ENCODE measurements around the gene SLC6A6.

The SLC6A6 gene

GRCh38 chr3:14371573-14372474, 30.6 kb upstream of the SLC6A6 start:
- in situ Hi-C loops (cut with MboI; ENCODE audit: low sequenced_read_pairs): no loop called here

DNA sequence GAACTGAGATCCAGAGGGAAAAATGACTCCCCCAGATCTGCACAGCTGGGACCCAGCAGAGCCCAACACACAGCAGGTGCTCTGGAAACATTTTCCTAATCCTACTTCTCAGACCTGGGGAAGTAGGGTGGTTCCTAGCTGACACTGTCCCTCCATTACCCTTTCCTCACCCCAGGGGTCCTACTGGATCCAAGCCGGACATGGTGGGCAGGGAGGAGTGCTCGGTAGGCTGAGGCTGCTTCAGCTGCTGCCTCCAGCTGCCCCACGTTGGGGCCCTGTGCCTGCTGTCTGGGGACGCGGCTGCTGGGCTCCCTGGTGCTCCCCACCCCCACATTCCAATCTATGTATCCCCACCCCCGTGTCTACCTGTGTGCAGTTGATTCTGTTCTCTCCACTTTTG, 29.8 kb upstream of the SLC6A6 start:
- in situ Hi-C loops (cut with MboI; ENCODE audit: low sequenced_read_pairs): no loop called here

DNA sequence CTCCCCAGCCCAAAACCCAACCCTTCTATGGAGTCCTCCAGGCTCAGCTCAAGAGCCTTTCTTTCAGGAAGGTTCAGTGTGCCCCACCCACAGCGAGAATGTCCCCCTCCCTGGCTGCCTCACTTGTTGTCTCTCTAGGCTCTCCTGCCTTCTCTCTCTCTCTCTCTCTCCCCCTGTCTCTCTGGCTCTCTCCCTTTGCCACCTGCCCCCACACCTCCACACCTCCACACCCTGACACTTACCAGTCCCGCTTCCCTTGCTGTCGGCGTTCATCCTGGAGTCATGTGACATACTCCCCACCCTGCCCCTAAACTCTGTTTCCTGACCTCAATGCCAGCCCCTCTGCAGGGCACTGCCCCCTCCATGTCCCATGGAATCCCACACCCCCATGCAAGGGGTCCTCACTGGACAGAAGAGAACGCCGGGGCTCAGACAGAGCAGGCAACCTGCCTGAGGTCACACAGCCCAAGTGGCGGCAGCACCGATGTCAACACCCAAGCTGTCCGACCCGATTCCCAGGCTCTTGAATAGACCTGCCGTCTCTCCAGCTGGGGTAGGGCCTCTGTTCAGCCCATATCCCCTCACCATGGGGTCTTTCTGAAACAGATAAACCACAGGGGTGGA, 28.5 kb upstream of the SLC6A6 start:
- in situ Hi-C loops (cut with MboI; ENCODE audit: low sequenced_read_pairs): no loop called here

DNA sequence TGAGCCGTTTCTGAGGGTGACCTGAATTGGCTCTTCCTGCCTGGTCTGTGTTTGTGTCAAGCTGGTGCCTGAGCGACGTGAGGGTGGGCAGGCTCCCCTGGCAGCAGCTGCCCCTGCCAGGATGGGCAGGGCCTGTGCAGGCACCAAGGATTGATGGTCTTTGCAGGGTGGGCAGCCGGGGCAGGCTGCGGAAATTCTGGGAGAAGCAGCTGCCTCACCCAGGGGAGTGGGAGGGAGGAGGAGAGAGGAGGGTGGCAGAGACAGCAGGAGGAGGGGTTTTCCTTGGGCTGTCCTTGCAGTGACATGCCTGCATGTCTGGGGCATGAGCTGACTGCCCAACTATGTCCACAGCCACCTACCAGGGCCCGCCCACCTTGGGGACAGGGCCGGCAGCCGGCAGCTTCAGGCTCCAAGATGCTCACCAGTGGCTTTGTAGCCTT, 27.9 kb upstream of the SLC6A6 start:
- in situ Hi-C loops (cut with MboI; ENCODE audit: low sequenced_read_pairs): no loop called here

DNA sequence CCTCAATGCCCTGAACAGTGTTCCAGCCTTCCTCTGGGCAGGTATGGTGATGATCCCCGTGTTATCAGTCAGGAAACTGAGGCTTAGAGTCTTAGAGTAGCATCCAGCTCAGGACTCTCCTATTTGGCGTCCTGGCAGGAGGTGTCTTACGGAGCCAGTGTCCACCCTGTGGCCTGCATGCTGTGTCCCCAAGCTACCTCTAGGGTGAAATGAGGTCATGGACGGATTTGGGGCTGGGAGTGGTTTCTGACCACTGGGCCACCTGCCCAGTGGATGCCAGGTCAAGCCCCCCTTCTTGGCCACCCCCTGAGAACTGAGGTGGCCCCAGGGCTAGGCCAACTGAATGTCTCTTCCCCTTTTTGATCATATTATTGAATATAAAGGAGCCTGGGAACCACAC, 27.2 kb upstream of the SLC6A6 start:
- in situ Hi-C loops (cut with MboI; ENCODE audit: low sequenced_read_pairs): no loop called here

GRCh38 chr3:14376348-14377043, 25.9 kb upstream of the SLC6A6 start:
- in situ Hi-C loops (cut with MboI; ENCODE audit: low sequenced_read_pairs): no loop called here

DNA sequence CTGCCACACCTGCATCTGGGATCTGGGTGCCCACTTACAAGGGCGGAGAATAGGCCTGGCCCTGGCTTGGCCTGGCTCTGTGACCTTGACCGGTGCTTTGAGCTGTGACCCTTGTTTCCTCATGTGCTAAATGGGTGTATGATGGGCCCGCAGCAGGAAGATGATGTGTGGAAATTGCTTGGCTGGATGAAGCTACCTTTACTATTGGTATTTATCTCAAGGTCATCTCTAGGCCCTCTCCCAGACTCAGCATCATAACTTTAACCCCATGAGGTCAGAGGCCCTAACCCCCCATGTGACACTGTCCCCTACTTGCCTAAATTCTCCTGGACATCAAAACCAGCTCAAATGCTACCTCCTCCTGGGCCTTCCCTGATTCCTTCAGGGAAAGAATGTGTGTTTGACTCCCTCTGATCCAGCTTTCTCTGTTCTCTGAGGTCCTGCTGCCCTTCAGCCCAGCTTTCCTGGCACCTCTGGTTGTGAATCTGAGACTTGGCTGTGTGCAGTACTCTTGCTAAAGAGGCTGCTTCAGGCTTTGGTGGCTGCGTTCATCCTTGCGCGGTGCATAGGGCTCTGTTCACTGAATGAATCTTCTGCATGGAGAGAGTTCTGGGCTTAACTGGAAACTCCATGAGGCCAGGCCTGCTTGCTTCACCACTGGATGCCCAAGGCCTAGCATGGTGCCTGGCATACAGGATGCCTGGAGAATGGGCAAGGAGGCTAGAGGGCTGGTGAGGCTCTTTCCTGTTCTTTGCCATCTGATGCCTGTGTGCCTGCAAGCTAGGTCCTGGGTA, 25.2 kb upstream of the SLC6A6 start:
- in situ Hi-C loops (cut with MboI; ENCODE audit: low sequenced_read_pairs): no loop called here

GRCh38 chr3:14377838-14378169, 24.6 kb upstream of the SLC6A6 start:
- in situ Hi-C loops (cut with MboI; ENCODE audit: low sequenced_read_pairs): no loop called here

DNA sequence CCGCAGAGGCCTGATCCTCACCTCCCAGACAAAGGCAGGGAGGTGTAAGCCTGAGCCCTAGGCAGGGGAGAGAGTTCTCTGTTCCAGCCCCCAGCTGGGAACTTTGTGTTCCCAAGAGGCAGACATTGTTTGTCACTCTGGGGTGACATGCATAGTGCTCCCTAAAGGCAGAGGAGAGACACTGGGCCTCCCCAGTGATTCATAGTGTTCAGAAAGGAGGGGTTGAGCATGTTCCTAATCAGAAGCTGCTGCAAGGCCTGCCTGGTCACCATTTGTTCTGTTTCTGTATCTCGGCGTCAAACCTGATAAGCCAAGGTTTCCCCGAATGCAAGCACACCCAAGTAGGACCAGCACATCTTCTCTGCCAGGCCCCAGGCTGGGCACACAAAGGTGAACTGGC, 24.0 kb upstream of the SLC6A6 start:
- in situ Hi-C loops (cut with MboI; ENCODE audit: low sequenced_read_pairs): no loop called here

DNA sequence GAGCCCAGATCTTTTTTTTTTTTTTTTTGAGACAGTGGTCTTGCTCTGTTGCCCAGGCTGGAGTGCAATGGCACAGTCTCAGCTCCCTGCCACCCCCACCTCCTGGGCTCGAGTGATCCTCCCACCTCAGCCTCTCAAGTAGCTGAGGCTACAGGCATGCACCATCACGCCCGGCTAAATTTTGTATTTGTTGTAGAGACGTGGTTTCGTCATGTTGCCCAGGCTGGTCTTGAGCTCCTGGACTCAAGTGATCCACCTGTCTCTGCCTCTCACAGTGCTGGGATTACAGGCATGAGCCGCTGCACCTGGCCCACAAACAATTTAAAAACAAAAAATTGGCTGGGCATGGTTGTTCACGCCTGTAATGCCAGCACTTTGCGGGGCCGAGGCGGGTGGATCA, 22.6 kb upstream of the SLC6A6 start:
- in situ Hi-C loops (cut with MboI; ENCODE audit: low sequenced_read_pairs): no loop called here

DNA sequence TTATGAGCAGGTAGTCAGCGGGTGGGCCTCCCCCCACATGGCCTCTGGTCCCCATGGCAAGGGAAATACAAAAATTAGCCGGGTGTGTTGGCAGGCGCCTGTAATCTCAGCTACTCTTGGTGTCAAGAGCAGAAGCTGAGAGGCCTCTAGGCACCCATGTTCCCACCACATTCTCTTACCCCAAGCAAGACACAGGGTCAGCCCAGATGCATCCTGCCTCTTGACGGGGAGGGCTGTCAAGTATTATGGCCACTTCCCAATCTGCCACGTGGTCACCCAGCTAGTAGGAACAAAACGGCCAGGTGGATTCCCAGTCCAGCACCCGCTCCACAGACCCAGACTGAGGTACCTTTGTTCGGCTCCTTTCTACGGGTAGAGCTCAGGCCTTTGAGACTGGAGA, 16.2 kb upstream of the SLC6A6 start:
- in situ Hi-C loops (cut with MboI; ENCODE audit: low sequenced_read_pairs): no loop called here

DNA sequence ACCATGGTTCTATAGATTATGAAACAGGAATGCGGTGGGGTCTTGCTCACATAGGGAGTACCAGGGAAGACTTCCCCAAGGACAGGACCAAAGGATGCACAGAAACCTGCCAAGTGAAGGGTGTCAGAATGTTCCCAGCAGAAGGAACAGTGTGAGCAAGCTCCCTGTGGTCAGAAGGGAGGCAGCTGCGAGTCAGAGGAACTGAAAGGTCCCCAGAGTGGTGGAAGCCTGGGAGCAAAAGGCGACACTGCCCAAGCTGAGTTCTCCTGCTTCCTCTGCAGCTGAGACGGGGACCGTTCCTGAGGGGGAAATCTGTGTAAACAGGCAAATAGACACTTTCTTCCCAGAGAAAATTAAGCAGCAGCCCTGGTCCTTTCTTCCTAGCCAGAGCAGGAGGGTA, 14.2 kb upstream of the SLC6A6 start:
- in situ Hi-C loops (cut with MboI; ENCODE audit: low sequenced_read_pairs): no loop called here

- in situ Hi-C loops (cut with MboI; ENCODE audit: low sequenced_read_pairs): no loop called here
Observed at GRCh38 chr3:14389166-14389606, 13.2 kb upstream of the SLC6A6 start.

DNA sequence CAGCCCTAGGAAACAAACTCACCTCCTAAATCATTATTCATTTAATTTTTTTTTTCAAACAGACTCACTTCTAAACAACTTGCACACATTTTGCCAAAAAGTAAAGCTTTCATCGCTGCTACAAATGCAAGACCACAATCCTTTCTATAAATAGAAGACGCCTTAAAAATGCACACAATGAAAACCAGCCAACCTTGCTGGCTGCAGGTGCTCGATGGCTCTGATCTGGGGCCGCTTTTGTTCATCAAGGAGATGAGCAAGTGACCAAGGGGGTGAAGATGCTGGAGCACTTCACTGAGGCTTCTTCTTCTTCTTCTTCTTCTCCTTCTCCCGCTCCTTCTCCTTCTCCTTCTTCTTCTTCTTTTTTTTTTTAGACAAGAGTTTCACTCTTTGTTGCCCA, 12.7 kb upstream of the SLC6A6 start:
- in situ Hi-C loops (cut with MboI; ENCODE audit: low sequenced_read_pairs): no loop called here

DNA sequence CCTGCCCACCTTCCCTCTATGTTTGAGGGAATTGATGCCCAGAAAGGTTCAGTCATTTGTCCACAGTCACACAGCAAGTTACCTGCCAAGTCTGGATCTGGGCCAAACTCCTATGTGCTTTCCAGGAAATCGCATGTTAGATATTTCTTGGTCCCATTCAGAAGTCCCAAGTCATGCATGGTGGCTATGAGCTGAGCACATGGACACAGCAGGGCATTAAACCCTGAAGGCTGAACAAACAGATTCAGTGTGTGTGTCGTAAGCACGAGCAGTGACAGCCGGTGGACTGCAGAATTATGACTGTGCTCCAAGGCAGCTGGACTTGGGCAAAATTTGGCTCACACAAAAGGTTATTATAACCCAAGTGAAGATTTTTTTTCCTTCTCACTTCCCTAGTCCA, 11.4 kb upstream of the SLC6A6 start:
- in situ Hi-C loops (cut with MboI; ENCODE audit: low sequenced_read_pairs): no loop called here

DNA sequence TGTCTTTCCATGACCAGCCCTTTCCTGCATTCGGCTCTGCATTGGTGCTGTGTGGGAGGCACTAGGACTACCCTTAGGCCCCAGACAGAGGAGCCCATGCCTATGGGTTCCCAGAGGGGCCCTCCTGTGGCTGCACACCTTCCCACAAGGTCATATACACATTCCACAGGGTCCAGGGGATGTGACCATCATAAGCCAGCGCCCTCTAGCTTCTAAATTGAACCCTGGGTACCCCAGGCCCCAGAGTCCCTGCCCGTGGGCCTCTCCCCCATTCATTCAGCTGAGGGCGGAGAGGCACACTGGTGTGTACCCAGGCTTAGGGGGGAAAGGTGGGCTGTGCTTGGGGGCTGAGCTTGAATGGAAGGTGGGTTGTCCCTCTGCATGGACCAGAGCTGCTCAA, 10.2 kb upstream of the SLC6A6 start:
- in situ Hi-C loops (cut with MboI; ENCODE audit: low sequenced_read_pairs): no loop called here

DNA sequence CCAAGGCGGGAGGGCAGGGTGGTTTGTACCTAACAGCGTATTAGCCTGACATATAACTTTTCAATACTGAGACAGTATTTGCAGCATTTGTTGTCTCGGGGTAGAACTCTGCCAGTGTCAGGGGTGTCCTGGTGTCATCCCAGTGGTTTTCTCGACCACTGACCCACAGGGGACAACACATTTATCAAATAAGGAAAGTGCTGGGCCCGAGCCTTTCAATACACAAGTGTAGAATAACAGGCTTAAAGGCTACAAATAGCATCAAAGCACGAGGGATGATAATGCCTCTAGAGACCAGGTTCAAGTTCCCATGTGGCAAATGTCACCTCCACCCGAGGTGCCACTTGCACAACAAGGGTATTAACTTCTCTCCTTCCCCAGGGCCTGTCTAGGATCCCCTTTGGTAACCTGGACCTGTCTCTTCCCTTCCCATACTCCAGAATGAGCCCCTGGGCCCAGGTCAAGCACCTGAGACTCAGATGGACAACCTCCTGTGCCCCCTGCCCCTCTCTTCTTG, 9.5 kb upstream of the SLC6A6 start:
- in situ Hi-C loops (cut with MboI; ENCODE audit: low sequenced_read_pairs): no loop called here

DNA sequence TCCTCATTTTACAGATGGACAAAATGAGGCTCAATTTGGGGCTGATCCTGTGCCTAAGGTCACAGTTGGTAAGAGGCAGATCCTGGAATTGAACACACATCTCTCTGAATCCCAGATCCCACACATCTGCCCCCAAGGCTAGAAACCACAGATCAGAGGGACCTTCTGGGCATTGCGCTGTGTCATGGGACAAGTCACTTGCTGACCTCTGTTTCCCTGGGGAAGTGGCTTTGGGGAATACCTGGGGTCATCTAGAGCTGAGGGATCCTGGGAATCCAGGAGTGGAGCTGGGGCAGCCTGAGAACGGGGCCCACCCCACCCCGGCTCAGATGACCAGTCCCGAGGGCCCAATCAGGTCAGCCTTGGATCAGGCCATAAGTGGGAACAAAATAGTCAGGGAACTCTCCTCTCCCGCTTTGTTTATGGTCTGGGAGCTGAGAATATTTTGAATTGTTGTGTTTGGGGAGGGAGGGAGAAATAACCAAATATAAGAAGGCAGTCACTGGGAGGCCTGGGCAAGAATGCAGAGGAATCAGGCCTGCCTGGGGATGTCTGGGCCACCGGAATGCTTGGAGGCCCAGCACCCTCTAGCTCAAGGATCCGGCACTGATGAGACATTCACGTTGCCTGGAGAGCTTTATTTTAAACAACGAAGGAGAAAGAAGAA, 8.8 kb upstream of the SLC6A6 start:
- in situ Hi-C loops (cut with MboI; ENCODE audit: low sequenced_read_pairs): no loop called here

DNA sequence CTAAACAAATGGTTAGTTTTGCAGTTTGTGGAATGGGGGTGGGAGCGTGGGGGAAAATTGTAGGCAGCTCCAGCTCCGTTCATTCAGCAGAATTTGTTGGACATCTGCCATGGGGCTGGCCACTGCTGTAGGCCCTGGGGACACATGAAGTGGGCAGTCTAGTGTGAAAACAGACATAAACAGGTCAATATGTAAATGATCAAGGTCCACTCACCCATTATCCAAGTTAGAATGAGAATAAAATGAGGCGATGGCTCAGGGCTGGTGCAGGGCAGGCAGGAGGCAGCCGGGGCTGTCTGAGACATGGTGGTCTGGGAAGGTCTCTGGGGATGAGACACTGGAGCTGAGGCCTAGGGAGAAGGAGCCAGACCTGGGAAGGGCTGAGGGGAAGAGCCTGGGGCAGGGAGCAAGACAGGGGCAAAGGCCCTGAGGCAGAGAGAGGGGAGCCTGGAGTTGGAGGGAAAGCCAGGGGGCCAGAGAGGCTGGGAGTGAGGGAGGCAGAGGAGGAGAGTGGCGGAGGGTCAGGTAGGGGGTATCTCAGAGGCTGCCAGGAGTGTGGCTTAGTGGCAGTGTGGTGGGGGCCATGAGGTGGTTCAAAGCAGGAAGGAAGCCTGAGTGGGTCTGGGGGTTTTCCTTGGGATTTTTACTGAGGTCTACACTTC, 6.2 kb upstream of the SLC6A6 start:
- in situ Hi-C loops (cut with MboI; ENCODE audit: low sequenced_read_pairs): no loop called here

- in situ Hi-C loops (cut with MboI; ENCODE audit: low sequenced_read_pairs): no loop called here
Observed at GRCh38 chr3:14397046-14397445, 5.4 kb upstream of the SLC6A6 start.

Measured in hTERT RPE-1 (cell line).